ENCODE measurements around the gene AKAP13.
A peak's percentile ranks its signal among the peaks of the same experiment; 100 is the strongest.
"Not testable (repeated sequence)": the region's sequence is repeated elsewhere in the genome, so short reads cannot be mapped to it uniquely, and the experiment has no call there.

Gene AKAP13

GRCh38 chr15:85451099-85451700, 70.8 kb downstream of the AKAP13 start:
- DNase-seq = no peak

DNA sequence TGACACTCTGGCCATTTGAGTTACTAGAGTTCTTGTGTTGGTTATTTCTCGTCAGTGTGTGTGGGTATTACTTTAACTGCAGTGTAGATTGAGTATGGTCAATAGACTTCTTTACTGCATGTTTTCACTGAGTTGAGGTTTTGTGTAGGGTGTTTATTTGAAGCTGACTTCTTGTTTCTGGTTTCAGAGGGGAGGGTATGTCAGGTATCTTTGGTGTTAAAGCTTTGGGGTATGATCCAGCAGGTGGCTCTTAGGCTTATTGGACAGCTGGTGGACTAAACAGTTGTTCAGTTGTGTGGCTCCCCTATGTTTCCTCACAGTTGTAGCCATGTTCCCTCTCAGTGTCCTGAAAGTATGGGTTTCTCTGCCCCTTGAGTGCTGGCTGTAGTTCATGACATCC, 72.0 kb downstream of the AKAP13 start:
- no peak for DNase-seq

DNA sequence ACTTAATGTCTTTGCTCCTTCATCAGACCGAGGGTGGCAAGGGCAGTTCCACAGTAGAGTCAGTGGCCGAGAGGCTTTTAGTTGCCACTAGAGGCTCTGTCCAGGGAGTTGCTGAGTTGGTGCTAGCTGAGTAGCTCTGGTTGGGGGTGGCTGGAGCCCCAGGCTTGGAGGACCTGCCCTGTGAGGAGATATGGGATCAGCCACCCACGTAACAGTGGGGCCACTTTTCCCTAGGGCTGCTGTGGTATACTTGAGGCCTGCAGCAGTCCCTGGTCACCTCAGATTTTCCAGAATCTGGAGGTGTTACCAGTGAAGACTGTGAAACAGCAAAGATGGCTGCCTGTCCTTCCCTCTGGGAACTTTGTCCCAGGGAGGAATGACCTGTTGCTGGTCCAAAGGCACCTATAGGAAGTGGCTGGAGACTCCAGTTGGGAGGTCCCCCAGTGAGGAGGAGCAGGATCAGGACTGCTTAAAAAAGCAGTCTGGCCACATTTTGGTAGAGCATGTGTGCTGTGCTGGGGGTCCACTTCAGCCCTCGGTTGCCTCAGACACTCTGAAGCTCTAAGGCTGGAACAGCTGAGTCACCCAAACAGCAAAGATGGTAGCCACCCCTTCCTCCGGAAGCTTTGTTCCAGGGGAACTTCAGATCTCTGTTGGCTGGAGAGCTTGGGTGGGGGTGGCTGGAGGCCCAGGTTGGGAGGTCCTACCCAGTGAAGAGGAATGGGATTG, 72.9 kb downstream of the AKAP13 start:
- no peak for DNase-seq

DNA sequence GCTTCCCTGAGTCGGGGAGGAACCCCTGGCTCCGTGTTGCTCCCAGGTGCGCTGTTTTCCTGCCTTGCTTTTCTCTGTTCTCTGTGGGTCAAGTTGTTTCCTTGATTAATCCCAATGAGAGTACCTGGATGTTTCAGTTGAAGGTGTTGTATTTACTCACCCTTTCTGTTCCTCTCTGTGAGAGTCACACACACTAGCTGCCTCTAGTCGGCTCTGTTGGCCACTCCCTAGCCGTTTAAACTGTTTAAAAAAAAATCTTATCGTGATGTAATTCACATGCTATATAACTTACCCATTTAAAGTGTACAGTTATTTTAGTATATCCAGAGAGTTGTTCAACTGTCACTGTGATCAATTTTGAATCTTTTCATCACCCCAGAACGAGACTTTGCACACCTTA, 74.0 kb downstream of the AKAP13 start:
- no peak for DNase-seq

GRCh38 chr15:85455891-85456290, 75.5 kb downstream of the AKAP13 start:
- DNase-seq = no peak

GRCh38 chr15:85456798-85457197, 76.4 kb downstream of the AKAP13 start:
- DNase-seq = no peak

DNA sequence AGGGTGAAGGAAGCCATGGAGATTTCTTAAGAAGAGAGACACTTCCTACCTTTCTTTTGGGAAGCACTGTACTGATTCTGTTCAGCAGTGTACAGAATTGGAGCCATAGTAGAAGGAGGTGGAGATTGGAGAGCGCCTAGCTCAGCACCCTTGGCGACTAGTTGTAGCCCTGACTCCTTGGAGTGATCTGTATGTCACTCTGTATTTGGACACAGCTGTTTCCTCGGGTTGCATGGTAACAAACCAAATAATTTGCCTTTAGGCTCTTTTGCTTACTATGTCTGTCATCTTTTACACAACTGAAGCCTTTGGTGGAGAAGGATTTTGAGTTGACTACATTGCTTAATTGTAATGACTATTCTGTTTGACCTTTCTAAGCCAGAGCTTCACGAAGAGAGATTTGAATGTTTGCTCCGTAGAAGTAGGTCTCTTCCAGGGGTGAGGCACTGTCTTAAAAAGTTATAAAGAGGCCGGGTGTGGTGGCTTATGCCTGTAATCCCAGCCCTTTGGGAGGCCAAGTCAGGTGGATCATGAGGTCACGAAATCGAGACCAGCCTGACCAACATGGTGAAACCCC, 77.1 kb downstream of the AKAP13 start:
- no peak for DNase-seq

GRCh38 chr15:85458764-85459163, 78.4 kb downstream of the AKAP13 start:
- DNase-seq = no peak

DNA sequence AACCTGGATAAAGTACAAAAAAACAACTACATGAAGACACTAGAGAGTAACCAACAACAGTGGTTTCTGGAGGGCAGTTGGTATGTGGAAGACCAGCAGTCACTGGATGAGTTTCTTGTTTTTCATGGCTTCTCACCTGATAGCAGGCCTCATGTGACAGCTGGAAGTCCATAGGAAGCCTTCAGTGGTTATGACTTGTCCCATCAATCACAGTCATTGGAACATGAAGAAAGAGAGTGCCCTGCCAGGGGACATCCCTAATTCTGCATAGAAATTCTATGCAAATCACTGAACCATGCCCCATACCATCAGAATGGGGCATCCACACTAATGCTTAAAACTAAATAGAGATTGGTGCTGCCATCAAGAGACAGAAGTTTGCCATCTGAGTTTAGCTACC, 81.6 kb downstream of the AKAP13 start:
- no peak for DNase-seq

- DNase-seq = peak; percentile 62
Observed at GRCh38 chr15:85463276-85463892, 83.0 kb downstream of the AKAP13 start.

DNA sequence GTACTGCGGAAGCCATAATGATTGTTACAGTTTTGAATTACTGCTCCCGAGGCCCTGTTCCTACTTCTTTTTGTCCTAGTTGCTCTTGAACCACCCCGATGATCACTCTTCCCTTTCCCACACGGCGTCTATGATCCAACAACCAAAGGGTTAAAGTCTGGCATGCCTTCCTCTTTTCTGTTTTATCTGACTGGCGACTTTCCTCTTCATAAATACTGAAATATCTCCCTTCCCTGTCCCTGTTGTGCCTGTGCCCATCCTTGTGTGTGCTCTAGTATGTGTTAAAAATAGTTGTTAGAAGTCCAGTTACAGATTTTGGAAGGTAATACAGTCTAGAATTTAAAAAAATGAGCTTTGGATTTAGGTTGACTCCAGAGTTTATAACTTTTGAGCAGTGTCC, 83.6 kb downstream of the AKAP13 start:
- DNase-seq = no peak

- no peak for DNase-seq
Observed at GRCh38 chr15:85464471-85464870, 84.1 kb downstream of the AKAP13 start.

GRCh38 chr15:85470563-85471271, 90.3 kb downstream of the AKAP13 start:
- DNase-seq = peak; percentile 25

GRCh38 chr15:85472349-85472748, 91.9 kb downstream of the AKAP13 start:
- DNase-seq = no peak

GRCh38 chr15:85473455-85473854, 93.1 kb downstream of the AKAP13 start:
- no peak for DNase-seq

GRCh38 chr15:85474700-85475316, 94.4 kb downstream of the AKAP13 start:
- DNase-seq = no peak

DNA sequence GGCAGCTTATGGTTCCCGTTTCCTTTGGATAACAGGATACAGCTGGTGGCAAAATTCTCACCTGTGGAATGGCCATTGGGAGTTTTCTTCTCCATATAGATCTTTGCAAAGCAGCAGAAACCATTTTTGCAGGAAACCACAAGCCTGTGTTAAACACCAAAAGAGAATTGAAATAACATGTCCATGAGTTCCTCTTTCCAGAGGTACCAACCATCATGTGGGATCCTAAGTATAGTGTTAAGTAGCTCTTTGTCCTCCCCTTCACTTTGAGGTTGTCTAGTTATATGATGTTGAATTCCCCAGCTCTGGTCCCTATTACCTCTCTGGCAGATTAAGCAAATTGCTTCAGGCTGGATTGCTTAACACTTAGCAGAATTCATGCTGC, 94.9 kb downstream of the AKAP13 start:
- DNase-seq = no peak

DNA sequence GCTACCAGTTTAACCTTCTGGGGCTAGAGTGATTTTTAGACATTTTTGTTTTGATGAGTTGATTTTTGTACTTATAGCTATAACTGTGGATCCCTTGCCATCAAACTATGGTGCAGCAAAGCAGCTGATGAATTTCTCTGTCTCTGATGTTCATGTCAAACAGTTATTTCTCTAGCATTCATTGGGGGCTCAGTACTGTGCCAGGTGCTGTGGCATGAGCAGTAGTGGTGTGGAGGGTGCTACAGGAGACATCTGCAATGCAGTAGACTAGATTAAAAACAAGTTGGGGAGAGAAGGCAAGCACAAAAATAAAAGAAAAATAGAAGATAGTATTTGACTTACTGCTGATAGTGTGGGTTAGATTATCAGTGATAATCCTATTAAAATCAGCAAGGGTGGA, 95.3 kb downstream of the AKAP13 start:
- DNase-seq = no peak

- no peak for DNase-seq
Observed at GRCh38 chr15:85477061-85477460, 96.7 kb downstream of the AKAP13 start.

DNA sequence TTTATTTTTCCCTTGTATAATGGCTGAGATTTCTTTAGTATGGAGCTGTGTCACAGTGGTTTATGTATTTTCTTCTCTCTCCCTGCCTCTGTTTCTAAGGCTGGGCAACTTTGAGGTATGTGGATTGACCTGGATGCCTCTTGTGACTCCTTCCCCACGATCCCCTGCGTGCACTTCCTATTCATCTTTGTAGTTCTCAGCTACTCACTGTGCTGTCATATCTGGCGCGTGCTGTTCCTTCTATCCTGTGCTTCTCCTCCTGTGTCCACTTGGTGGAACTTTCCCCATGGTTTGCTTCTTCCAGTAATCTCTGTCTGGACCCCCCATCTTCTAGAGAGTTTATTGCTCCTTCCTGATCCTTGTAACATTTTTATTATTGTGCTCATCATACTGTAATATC, 97.3 kb downstream of the AKAP13 start:
- no peak for DNase-seq

DNA sequence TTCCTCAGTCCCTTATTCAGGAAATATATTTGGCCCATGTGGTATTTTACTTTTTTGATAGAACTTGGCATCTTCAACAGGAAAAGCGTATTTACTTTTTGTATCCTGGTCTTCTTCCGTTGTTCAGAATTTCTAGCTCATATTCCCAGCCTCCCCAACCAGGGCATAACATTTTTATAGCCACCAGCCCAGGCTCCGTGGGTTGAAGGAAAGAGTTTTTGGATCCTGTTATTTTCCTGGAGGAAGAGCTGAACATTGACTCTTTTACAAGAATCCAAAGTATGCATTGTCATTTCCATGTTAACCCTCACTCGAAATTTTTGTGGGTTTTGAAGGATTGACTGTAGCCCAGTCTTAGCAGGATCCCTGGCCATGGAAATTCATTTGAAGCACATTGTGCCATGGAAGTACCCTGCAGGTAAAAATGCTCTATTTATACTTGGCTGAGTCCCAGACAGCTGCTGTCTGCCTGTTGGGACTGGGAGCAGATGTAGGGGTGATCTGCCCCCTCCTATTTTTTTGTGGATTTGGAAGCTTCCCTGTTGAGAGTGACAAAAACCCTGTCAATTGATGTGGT, 98.8 kb downstream of the AKAP13 start:
- peak; percentile 94 for DNase-seq

GRCh38 chr15:85480923-85481322, 100.5 kb downstream of the AKAP13 start:
- DNase-seq = no peak

- not testable (repeated sequence) for DNase-seq
Observed at GRCh38 chr15:85481543-85481942, 101.1 kb downstream of the AKAP13 start.

Measured in NCI-H2171 treated with DMSO at 0.1 percent for 48 hours (cell line).